HCT116 (cell line): ENCODE measurements around the gene COG8.

Experiments used
- EZH2 ChIP-seq: fragments of 200-600 bp; sonication (generic); IDR thresholded peaks from 2 replicates; pipeline ENCODE4 v1.6.1; 2017; ENCODE audit warnings: antibody characterized with exemption, mixed run types
- EZH2phosphoT487 ChIP-seq: fragments of 200-600 bp; IDR thresholded peaks from 2 replicates; pipeline ENCODE4 v1.6.1; 2018; ENCODE audit warnings: antibody characterized with exemption, borderline replicate concordance
- JUND ChIP-seq: IDR thresholded peaks from 2 replicates; pipeline ENCODE4 v1.6.1; 2012
- POLR2AphosphoS5 ChIP-seq: IDR thresholded peaks from 2 replicates; pipeline ENCODE4 v1.6.1; 2011; ENCODE audit warnings: mild to moderate bottlenecking, low read depth, low read length, moderate library complexity
- RAD21 ChIP-seq: IDR thresholded peaks from 2 replicates; pipeline ENCODE4 v1.6.1; 2012; ENCODE audit warnings: low read depth, mild to moderate bottlenecking
- SIN3A ChIP-seq: IDR thresholded peaks from 2 replicates; pipeline ENCODE4 v1.6.1; 2012; ENCODE audit warnings: low read depth
- ZBTB33 ChIP-seq: IDR thresholded peaks from 2 replicates; pipeline ENCODE4 v1.6.1; 2011; ENCODE audit warnings: mild to moderate bottlenecking, low read length, moderate library complexity; ENCODE audit not compliant: insufficient replicate concordance; ENCODE audit errors: extremely low read depth
- ZNF274 ChIP-seq: fragments of 200-500 bp; sonication (Bioruptor generic); IDR thresholded peaks from 2 replicates; pipeline ENCODE4 v1.6.1; 2014; ENCODE audit warnings: mild to moderate bottlenecking, low read depth, low read length, inconsistent platforms
- TF ChIP-seq, protein P1 (sequence below), 3 experiments: fragments of 200-600 bp in 1 of 3; sonication (generic) in 1 of 3; IDR thresholded peaks in 2 of 3; conservative IDR thresholded peaks in 1 of 3; 2 replicates each; pipeline ENCODE4 v1.5.1; 2012 to 2017; ENCODE audit warnings: low read depth in 2 of 3, low read length in 2 of 3, antibody characterized with exemption in 1 of 3, borderline replicate concordance in 1 of 3, control low read depth in 1 of 3, mild to moderate bottlenecking in 1 of 3, mixed read lengths in 1 of 3, mixed run types in 1 of 3, moderate library complexity in 1 of 3; ENCODE audit not compliant: insufficient read depth in 1 of 3

GRCh38 chr16:69286941-69287713 lies 52.2 kb downstream of the COG8 start:
- peak; percentile 66 for TF ChIP-seq RAD21
- TF ChIP-seq, protein P1, sequence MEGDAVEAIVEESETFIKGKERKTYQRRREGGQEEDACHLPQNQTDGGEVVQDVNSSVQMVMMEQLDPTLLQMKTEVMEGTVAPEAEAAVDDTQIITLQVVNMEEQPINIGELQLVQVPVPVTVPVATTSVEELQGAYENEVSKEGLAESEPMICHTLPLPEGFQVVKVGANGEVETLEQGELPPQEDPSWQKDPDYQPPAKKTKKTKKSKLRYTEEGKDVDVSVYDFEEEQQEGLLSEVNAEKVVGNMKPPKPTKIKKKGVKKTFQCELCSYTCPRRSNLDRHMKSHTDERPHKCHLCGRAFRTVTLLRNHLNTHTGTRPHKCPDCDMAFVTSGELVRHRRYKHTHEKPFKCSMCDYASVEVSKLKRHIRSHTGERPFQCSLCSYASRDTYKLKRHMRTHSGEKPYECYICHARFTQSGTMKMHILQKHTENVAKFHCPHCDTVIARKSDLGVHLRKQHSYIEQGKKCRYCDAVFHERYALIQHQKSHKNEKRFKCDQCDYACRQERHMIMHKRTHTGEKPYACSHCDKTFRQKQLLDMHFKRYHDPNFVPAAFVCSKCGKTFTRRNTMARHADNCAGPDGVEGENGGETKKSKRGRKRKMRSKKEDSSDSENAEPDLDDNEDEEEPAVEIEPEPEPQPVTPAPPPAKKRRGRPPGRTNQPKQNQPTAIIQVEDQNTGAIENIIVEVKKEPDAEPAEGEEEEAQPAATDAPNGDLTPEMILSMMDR (IDR thresholded peaks at IDR 0.05 in 2 of 3, conservative IDR thresholded peaks at IDR 0.05 in 1 of 3; ENCODE audit: borderline replicate concordance in 1 of 3, insufficient read depth in 1 of 3, low read depth in 2 of 3, low read length in 2 of 3) = peak; percentile 40 to 77 (median 51); a peak in 5 of 6 replicates
- no peak for TF ChIP-seq ZBTB33
- TF ChIP-seq JUND = no peak
- no peak for TF ChIP-seq EZH2phosphoT487
- TF ChIP-seq POLR2AphosphoS5 = no peak
- no peak for TF ChIP-seq EZH2
- TF ChIP-seq ZNF274 = no peak
- TF ChIP-seq SIN3A = no peak
